Stimulated activated CD8-positive, alpha-beta memory T cell treated with anti-CD3 and anti-CD28 coated beads, Interleukin-4, amount 100 ng/mL, for 24 hours (primary cell): ENCODE data around the gene STK10.
A peak's percentile ranks its signal among the peaks of the same experiment; 100 is the strongest.

ENCODE experiments used
- DNase-seq: peaks from one replicate; pipeline ENCODE4 v3.0.0-alpha.2; 2020; ENCODE audit warnings: low read depth

Gene STK10

DNA sequence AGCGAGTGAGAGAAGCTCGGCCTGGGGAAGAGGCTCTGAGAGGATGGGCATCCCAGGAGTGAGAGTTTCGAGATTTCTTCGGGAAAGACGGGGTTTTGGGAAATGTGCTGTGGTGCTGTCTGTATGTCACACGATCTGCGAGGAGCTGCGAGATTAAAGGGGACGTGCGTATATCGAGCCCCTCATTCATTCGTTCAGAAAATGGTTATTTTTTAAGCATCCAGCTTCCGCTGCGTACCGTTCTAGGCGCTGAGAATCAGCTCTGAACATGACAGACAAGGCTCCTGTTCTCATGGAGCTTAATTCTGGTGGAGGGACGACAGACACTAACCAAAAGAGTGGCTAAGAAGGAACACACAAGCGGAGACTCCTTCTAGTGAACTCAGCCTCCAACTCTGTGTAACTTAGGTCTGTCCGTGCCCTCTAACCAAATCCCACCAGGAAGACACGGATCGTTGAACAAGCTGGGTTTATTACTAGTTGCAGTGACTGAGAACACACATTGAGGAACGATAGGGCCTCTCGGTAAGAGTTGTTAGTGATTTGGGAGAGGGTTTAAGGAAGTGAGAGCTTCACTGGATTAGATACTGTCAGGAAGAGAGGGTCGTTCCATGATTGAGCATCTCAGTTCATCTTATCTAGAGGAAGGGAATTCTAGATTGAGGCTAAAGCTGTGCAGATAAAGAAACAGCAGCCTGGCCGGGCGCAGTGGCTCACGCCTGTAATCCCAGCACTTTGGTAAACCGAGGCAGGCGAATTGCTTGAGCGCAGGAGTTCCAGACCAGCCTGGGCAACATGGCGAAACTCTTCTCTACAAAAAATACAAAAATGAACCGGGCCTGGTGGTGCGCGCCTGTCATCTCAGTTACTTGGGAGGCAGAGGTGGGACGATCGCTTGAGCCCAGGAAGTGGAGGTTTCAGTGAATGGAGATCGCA lies 180.6 kb downstream of the STK10 start:
- DNase-seq, result no peak

- peak; percentile 94 for DNase-seq
These were observed 181.5 kb downstream of the STK10 start, which contains the start of gene FBXW11 for GRCh38 chr5:172006321-172007174. FBXW11 (minus strand) TSS chr5:172006638; CDS start chr5:172006502, 136 bp downstream.

GRCh38 chr5:172005708-172006320 lies 182.2 kb downstream of the STK10 start:
- DNase-seq, result no peak

DNA sequence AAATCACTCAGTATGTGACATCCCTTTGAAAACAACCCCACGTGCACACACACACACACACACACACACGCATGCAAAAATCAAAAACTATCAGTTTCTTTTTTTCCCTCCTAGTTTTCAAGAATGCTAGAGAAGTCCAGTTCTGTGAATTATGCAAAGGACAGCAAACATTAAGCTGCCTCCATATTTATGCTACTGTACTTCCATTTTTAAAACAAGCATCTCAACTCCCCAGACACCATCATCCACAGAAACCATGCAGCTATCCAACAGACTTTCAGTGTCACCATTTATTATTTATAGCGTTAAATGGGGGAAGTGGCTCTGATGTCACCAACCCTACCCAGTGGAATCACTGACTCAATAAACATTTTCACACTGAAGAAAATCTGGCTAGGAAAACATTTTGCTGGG lies 183.2 kb downstream of the STK10 start:
- no peak for DNase-seq

DNA sequence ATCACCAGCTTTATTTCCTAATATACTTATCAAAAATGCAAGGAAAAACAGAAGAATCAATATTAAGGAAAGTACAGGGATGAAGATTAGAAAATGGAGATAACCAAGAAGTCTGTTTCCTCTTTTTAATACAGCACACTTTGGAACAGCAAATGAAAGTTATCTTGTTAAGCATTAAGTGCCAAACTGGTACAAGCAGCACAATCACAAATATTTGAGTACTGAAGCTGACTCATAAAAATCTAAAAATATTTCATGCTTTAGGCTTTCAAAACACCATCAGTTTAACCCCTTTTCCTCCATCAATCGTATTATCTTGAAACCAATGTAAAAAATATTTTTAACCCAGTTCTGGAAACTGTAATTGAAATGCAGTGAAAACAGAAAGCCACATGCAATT lies 184.3 kb downstream of the STK10 start:
- DNase-seq, result no peak

GRCh38 chr5:172002840-172003512 lies 185.0 kb downstream of the STK10 start:
- DNase-seq, result no peak

DNA sequence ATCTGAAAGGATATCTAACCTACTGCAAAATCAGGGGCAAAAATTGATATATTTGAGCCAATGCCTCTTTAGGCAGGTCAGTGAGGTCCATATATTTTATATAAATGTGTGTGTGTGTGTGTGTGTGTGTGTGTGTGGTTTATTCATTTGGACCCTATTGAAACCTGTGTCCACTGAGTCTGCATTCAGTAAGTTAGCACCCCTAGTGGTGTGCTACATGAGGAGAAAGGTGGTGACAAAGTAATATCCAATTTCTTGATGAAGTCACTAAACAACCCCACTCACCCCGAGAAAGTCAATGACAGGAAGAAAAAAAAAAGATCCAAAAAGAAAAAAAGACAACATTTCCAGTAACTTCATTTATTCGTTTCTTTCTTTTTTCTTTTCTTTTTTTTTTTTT lies 185.7 kb downstream of the STK10 start:
- DNase-seq, result no peak

- DNase-seq, result no peak
These were observed 188.1 kb downstream of the STK10 start for GRCh38 chr5:171999877-172000276.

GRCh38 chr5:171999100-171999499 lies 188.9 kb downstream of the STK10 start:
- DNase-seq, result no peak

GRCh38 chr5:171997011-171997410 lies 191.0 kb downstream of the STK10 start:
- no peak for DNase-seq

DNA sequence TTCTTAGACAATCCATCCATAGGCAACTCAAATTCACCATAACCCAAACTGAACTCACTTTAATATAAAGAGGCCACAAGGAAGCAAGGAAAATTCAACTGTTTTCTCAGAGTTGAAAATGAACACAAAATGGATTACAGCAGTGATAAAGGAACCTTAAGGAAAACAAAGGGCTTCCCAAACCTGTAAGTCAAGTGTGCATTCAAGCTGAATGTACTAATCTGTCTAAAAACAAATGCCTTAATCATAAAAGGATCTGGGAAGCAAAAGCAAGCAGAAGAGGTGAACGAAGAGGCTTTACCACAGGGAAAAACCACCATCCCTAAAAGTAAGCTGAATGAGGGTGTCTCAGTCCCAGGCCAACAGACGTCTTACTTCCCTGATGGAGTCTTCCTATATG lies 195.2 kb downstream of the STK10 start:
- DNase-seq, result no peak

DNA sequence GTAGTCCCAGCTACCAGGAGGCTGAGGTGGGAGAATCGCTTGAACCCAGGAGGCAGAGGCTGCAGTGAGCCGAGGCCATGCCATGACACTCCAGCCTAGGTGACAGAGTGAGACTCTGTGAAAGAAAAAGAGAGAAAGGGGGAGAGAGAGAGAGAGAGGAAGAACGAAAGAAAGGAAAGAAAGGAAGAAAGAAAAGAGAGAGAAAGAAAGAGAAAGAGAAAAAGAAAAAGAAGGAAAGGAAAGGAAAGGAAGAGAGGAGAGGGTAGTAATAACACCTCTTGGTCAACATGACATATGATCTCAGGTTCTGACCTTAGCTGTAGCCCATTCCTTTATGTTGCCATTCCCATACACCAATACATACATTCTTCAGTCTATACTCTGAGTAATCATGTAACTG lies 195.7 kb downstream of the STK10 start:
- DNase-seq, result no peak
